SHP77 (cell line): ENCODE data around the gene KCNIP1.

Experiments used
- DNase-seq, 2 experiments: peaks; one replicate each; lab custom pipeline; 2025; lab: John Stamatoyannopoulos, UW

The KCNIP1 gene

GRCh38 chr5:170782438-170782837 lies 278.6 kb downstream of the KCNIP1 start:
- DNase-seq = no peak

- no peak for DNase-seq
These were observed 279.9 kb downstream of the KCNIP1 start, which contains the start of gene GABRP for GRCh38 chr5:170783498-170784247. TSS of gene GABRP (plus strand) at chr5:170783725. CDS start at chr5:170788616, 4,891 bp downstream.

- DNase-seq = no peak
These were observed 281.6 kb downstream of the KCNIP1 start for GRCh38 chr5:170785416-170785815.
